ENCODE results near the gene PRXL2A.
"Not testable (repeated sequence)": the region's sequence is repeated elsewhere in the genome, so short reads cannot be mapped to it uniquely, and the experiment has no call there.

PRXL2A gene

GRCh38 chr10:80473096-80473657 is 64.8 kb downstream of the PRXL2A start:
- in situ Hi-C loops (cut with MboI; ENCODE audit: low sequenced_read_pairs), result no loop called here

DNA sequence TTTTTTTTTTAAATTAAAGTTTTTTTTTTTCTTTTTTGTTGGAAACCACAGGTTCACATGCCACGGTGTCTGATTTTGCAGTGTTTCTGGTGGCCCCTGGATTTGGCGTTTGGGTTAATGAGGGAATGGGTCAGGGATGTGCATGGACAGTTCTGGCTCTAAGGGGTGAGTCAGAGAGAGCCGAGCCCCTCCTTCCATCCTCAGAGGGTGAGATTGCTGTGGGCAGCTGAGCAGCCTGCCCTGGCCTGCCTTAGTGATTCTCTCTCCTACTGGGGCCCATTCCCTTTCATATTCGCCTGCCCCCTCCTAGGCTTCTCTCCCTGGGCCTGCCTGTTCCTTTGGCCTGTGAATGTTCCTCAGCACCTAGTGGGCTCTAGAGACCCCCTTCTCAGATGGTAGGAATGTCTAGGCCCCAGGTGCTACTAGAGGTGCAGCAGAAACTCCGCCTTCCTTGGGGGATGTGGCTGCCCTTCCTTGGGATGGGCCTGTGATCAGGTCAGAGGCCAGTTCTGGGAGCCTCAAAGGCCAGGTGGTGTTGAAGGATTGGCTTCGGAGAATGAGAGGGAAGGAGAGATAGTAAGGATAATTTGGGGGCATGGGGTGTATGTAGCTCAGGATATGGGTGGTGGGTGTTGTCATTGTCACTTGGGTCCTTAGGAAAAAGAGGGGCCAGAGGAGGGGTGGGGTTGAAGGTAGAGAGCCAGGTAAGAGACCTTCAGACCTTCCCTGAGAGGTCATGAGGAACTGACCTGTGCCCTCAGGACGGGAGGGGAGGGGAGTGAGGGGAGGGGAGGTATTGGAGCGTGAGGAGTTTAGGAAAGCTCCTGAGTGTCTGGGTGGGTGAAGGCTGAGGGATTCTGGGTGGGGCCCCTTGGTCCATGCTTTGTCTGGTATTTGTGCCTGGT is 65.6 kb downstream of the PRXL2A start:
- in situ Hi-C loops (cut with MboI; ENCODE audit: low sequenced_read_pairs), result no loop called here

- in situ Hi-C loops (cut with MboI; ENCODE audit: low sequenced_read_pairs), result no loop called here
Observed at GRCh38 chr10:80474597-80474910, 66.2 kb downstream of the PRXL2A start.

- in situ Hi-C loops (cut with MboI; ENCODE audit: low sequenced_read_pairs), result no loop called here
Observed at GRCh38 chr10:80474941-80475340, 66.6 kb downstream of the PRXL2A start.

DNA sequence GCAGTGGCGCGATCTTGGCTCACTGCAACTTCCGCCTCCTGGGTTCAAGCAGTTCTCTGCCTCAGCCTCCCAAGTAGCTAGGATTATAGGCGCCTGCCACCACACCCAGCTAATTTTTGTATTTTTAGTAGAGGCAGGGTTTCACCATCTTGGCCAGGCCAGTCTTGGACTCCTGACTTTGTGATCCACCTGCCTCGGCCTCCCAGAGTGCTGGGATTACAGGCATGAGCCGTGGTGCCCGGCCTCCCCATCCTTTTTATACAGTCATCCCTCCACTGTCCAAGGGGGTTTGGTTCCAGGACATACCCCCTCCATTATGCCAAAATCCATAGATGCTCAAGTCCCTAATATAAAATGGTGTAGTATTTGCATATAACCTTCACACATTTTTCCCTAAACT is 67.3 kb downstream of the PRXL2A start:
- in situ Hi-C loops (cut with MboI; ENCODE audit: low sequenced_read_pairs), result not testable (repeated sequence)

DNA sequence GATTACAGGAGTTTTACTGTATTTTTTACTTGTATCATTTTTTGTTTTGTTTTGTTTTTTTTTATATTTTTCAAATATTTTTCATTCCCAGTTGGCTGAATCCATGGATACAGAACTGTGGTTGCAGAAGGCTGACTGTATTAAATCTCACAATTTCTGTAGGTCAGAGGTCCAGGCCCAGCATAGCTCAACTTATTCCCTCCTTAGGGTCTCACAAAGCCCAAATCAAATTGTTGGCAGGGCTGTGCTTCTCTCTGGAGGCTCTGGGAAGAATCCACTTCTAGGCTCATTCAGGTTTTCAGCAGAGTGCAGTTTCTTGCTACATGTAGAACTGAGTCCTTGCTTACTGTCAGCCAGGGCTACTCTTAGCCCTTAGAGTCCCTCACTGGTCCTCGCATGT is 68.3 kb downstream of the PRXL2A start:
- in situ Hi-C loops (cut with MboI; ENCODE audit: low sequenced_read_pairs), result no loop called here

DNA sequence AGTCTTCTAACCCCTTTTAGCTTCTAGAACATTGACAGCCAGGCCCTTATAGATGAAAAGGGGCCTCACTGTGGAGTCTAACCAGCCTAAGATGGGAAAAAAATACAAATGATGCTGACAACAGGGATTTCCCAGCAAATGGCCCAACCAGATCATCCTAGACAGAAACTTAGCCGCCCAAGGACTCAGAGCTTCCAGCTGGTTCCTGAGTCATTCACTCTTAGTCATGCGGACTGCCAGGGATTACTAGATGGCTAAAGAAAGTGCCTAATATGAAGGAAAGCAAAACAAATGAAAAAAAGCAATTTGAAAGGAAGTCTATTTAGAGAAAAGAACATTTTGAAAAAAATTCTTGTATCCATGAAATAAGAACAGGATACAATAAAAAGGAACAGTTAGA is 69.5 kb downstream of the PRXL2A start:
- in situ Hi-C loops (cut with MboI; ENCODE audit: low sequenced_read_pairs), result no loop called here

DNA sequence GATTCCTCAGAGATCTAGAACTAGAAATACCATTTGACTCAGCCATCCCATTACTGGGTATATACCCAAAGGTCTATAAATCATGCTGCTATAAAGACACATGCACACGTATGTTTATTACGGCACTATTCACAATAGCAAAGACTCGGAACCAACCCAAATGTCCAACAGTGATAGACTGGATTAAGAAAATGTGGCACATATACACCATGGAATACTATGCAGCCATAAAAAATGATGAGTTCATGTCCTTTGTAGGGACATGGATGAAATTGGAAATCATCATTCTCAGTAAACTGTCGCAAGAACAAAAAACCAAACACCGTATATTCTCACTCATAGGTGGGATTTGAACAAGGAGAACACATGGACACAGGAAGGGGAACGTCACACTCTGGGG is 72.0 kb downstream of the PRXL2A start:
- in situ Hi-C loops (cut with MboI; ENCODE audit: low sequenced_read_pairs), result not testable (repeated sequence)

GRCh38 chr10:80480852-80481251 is 72.5 kb downstream of the PRXL2A start:
- in situ Hi-C loops (cut with MboI; ENCODE audit: low sequenced_read_pairs), result no loop called here

DNA sequence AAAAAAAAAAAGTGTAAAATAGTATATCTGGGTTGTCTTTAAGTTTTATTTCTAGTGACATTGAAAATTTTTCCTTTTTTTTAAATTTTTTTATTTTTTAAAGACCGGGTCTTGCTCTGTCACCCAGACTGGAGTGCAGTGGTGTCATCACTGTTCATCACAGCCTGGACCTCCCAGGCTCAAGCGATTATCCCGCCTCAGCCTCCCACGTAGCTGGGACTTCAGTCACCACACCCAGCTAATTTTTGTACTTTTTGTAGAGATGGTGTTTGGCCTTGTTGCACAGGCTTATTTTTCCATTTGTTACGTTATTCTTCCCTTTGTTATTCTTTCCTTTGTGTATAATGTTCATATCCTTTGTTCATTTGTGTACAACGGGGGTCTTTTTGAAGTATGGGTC is 75.9 kb downstream of the PRXL2A start:
- in situ Hi-C loops (cut with MboI; ENCODE audit: low sequenced_read_pairs), result no loop called here

GRCh38 chr10:80484676-80485075 is 76.3 kb downstream of the PRXL2A start:
- in situ Hi-C loops (cut with MboI; ENCODE audit: low sequenced_read_pairs), result no loop called here

- in situ Hi-C loops (cut with MboI; ENCODE audit: low sequenced_read_pairs), result no loop called here
Observed at GRCh38 chr10:80485076-80485945, 77.0 kb downstream of the PRXL2A start.

DNA sequence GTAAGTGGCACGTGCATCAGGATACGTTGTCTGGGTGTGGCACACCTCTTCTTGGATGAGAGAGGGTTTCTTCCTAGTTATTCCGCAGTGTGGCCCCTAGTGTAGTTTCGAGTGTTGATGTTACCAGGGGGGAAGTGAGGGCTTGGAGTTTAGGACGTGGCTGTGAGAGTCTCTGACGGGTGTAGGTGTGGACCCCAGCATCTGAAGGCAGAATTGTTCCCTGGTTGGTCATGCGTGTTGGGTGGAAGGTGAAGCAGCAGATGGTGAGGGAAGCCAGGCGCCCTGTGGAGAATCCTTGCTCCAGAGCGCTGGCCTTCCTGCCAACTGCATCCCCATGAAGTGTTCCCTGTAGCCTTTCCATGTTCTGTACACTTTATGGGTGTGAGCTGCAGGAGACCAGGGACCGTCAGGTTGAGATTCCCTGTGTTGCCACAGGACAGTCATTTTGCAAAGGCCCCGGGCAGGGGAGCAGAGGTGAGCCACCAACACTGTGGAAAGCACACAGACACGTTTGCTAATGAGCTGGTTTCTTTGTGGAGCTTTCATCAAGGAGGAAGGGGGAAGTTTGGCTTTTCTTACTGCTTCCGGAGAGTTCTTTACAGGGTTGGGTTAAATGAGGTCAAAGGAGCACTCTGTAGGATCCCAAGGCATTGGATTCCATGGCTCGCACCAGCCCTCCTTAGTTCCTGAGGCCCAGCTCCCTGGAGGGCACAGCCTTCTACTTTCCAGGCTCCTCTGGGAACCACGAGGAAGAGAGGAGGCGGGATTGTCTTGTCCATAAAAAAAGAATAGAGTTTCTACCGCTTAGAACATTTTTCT is 77.8 kb downstream of the PRXL2A start:
- in situ Hi-C loops (cut with MboI; ENCODE audit: low sequenced_read_pairs), result no loop called here
